ENCODE measurements around the gene CDC42EP1.

CDC42EP1 gene

GRCh38 chr22:37561212-37562048, 1.1 kb downstream of the CDC42EP1 start:
- DNase-seq = no peak

- no peak for DNase-seq
These were observed 2.0 kb downstream of the CDC42EP1 start for GRCh38 chr22:37562049-37562875.

- no peak for DNase-seq
These were observed 3.1 kb downstream of the CDC42EP1 start for GRCh38 chr22:37563153-37564081.

DNA sequence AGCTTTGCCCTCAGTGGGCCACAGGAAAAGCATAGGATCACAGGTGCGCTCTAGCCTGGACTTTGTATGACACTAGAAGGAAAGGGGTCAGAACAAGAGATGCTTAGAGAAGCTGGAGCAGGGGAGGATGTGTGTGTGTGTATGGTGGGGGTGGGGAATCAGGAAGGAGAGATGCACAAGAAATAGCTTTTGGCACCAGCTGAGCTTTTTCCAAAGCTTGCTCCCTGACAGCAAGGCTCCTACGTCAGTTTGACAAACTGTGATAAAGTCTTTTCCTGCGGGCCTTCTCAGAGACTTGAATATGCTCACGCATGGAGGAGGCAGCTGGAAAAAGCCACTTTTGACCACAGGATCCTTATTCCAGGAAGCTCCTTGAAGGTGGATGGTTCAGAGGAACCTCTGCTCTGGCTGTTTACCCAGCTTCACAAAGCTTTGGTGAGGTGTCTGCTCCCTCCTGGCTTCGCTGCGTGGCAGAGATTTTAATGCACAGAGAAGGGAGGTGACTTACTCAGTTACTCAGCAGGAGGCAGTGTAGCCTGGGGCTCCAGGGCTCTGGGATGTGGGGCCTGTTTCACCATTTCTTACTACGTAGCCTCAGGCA, 3.9 kb downstream of the CDC42EP1 start:
- no peak for DNase-seq

- no peak for DNase-seq
These were observed 5.5 kb downstream of the CDC42EP1 start for GRCh38 chr22:37565830-37566229.

GRCh38 chr22:37566329-37566837, 6.1 kb downstream of the CDC42EP1 start:
- DNase-seq = no peak

GRCh38 chr22:37566903-37567798, 6.9 kb downstream of the CDC42EP1 start:
- peak in 1 of 2 experiments; percentile 35 for DNase-seq

- no peak for DNase-seq
These were observed 7.7 kb downstream of the CDC42EP1 start for GRCh38 chr22:37568012-37568411.

DNA sequence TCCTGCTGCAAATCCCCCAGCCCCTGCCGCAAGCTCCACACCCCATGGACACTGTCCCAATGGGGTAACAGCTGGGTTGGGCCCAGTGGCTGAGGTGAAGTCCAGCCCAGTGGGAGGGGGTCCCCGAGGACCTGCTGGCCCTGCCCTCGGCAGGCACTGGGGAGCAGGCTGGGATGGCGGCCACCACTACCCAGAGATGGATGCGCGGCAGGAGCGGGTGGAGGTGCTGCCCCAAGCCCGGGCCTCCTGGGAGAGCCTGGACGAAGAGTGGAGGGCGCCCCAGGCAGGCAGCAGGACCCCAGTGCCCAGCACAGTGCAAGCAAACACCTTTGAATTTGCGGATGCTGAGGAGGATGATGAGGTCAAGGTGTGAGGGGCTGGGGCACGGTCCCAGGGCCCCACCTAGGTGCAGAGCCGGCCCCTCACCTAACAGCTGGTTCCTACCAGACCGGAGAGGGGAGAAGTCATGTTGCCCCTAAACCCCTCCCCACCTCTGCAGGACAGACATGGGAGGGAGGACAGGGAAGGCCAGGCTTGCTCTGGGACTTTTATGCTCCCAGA, 8.2 kb downstream of the CDC42EP1 start:
- no peak for DNase-seq

GRCh38 chr22:37569009-37569920, 9.0 kb downstream of the CDC42EP1 start:
- no peak for DNase-seq

DNA sequence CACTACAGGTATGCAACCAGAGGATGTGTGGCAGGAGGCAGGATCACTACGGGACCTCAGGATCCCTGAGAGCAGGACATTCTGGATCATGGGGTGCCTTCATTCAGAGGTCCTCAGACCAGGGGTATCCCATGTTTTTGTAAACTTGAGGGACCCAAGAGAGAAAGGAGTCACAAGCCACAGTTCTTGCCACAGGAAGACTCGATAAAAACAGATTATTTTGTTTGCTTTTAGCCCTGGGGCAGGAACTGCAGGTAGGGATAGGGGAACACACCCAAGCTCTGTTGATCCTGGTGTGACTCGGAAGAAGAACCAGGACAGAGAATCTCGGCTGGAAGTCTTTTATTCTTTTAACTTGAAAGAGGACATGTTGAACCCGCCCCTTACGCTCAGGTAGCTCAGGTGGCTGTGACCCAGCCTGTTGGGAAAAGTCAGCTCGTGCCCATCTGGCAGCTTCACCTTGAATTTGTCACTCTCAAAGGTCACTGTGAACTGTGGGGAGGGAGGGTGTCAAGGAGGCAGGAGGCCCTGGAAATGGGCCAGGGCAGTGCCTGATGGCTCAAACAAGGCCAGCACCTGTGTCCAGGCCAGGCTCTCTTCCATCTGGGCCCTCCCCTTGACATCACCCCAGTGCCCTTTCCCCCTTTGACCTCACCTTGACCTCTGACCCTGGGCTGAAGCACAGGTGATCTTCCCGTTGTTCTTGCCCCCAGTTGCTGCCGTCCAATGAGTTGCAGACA, 9.8 kb downstream of the CDC42EP1 start:
- no peak for DNase-seq

- no peak for DNase-seq
These were observed 10.3 kb downstream of the CDC42EP1 start for GRCh38 chr22:37570661-37570976.

DNA sequence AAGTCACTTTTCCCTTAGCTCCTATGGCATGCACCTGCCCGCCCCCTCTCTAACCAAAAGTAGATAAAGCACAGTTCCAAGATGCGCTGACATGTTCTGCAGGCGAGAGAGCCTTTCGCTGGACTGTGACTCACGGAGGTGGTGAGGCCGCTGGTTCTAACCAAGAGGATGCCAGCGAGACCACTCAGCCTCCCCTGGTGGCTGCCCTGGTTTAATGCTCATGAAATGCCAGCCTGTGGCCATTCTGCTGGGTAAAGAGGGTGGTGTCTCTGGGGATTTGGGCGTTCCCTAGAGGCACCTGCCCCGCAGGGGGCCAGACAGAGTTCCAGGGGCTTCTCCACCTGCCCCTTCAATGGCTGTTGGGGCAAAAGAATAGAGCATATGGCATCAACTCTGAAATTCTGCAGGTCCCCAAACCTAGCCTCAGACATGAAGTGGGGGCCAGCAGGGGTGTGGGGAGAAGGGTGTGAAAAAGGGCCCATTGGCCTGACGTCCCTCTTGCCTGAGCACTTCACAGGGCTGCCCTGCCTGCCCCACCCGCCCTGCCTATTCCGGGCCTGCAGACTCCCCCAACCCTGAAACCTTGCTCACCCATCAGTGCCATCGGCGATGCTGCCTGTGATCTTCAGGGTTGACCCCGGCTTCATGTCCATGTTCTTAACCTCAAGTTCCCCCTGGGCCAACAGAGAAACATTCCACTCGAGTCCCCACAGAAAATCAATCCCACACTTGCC, 11.1 kb downstream of the CDC42EP1 start:
- no peak for DNase-seq

DNA sequence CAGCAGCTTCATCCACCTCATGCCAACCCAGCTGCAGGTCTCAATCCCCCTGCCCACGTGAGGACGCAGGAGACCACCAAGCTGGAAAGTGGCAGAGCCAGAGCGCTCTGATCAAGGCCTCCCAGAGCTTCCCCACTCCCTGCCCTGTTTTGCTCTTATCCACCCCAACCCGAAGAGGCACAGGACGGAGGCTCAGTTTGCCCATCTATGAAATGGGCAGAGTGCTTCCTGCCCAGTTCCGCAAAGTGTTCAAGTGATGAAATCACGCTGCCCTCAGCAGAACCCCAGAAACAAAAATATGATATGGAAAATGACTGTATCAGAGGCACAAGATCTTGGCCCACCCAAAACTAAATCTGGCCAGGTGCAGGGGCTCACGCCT, 11.7 kb downstream of the CDC42EP1 start:
- DNase-seq = no peak

- DNase-seq = no peak
These were observed 15.3 kb downstream of the CDC42EP1 start for GRCh38 chr22:37575490-37576003.

- no peak for DNase-seq
These were observed 17.7 kb downstream of the CDC42EP1 start for GRCh38 chr22:37578002-37578401.

- peak in 1 of 2 experiments; percentile 58 for DNase-seq
These were observed 21.2 kb downstream of the CDC42EP1 start for GRCh38 chr22:37581504-37581903.

DNA sequence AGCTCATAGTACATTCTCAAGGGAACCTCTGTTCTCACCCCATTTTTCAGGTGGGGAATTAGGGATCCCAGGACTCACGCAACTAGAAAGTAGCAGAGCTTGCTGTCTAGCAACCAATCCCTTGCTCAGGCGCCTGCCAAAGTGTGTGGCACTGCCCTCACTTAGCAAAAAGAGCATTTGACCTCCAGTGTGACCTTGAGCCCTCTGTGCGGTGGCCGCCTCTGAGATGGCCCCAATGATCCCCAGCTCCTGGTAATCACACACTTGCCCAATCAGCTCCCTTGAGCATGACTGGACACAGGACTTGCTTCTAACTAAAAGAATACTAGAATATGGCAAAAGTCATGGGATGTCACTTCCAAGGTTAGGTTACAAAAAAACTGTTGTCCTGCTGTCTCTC, 22.2 kb downstream of the CDC42EP1 start:
- DNase-seq = no peak

All from cerebellar nuclear complex (tissue), 1 donor.